H9 (cell line): Measurements from ENCODE around the gene GPATCH1. TPM values are rescaled to one million over a fixed set of nuclear protein-coding genes. Genes with fewer than 3 reads are reported as not detected.

Experiments
- DNase-seq: peaks from one replicate; pipeline ENCODE4 v3.0.0-alpha.2; 2017
- H2AFZ ChIP-seq: one replicate; pipeline ENCODE4 v1.6.1; 2013; ENCODE audit warnings: mild to moderate bottlenecking, low read length, control low read depth, moderate library complexity
- H2AK5ac ChIP-seq: 2 replicates; pipeline ENCODE4 v1.6.1; 2013; ENCODE audit warnings: low read length, control low read depth, mixed read lengths; ENCODE audit not compliant: insufficient read length
- H2BK120ac ChIP-seq: one replicate; pipeline ENCODE4 v1.6.1; 2013; ENCODE audit warnings: low read depth, mild to moderate bottlenecking, low read length, control low read depth, inconsistent platforms; ENCODE audit not compliant: poor library complexity, severe bottlenecking
- H2BK12ac ChIP-seq: 2 replicates; pipeline ENCODE4 v1.6.1; 2013; ENCODE audit warnings: low read length, control low read depth, mixed read lengths, low read depth; ENCODE audit not compliant: insufficient read length
- H2BK15ac ChIP-seq: 2 replicates; pipeline ENCODE4 v1.6.1; 2013; ENCODE audit warnings: low read depth, low read length, control low read depth
- H2BK20ac ChIP-seq: one replicate; pipeline ENCODE4 v1.6.1; 2013; ENCODE audit warnings: low read depth, mild to moderate bottlenecking, low read length, control low read depth, inconsistent platforms; ENCODE audit not compliant: poor library complexity, severe bottlenecking
- H2BK5ac ChIP-seq: 2 replicates; pipeline ENCODE4 v1.6.1; 2013; ENCODE audit warnings: low read length, control low read depth, mixed read lengths; ENCODE audit not compliant: insufficient read length
- H3K14ac ChIP-seq: 2 replicates; pipeline ENCODE4 v1.6.1; 2013; ENCODE audit warnings: low read length, control low read depth; ENCODE audit not compliant: insufficient read depth
- H3K18ac ChIP-seq: 2 replicates; pipeline ENCODE4 v1.6.1; 2013; ENCODE audit warnings: low read depth, mild to moderate bottlenecking, mixed read lengths, low read length, control low read depth; ENCODE audit not compliant: insufficient read length
- H3K23ac ChIP-seq: 2 replicates; pipeline ENCODE4 v1.6.1; 2013; ENCODE audit warnings: low read length, control low read depth, mixed read lengths, low read depth; ENCODE audit not compliant: insufficient read length
- H3K23me2 ChIP-seq: 2 replicates; pipeline ENCODE4 v1.6.1; 2013; ENCODE audit warnings: low read depth, mild to moderate bottlenecking, mixed read lengths, low read length, control low read depth; ENCODE audit not compliant: insufficient read length, poor library complexity, severe bottlenecking
- H3K27ac ChIP-seq: 2 replicates; pipeline ENCODE4 v1.5.1; 2013; ENCODE audit warnings: low read length, control low read depth, mixed read lengths, low read depth; ENCODE audit not compliant: insufficient read length
- H3K27me3 ChIP-seq: 2 replicates; pipeline ENCODE4 v1.6.1; 2013; ENCODE audit warnings: low read length, control low read depth, inconsistent platforms; ENCODE audit not compliant: insufficient read depth
- H3K4ac ChIP-seq: 2 replicates; pipeline ENCODE4 v1.6.1; 2013; ENCODE audit warnings: low read depth, mild to moderate bottlenecking, control low read depth, inconsistent platforms, low read length, moderate library complexity
- H3K4me1 ChIP-seq: 2 replicates; pipeline ENCODE4 v1.6.1; 2013; ENCODE audit warnings: low read length, control low read depth, inconsistent platforms; ENCODE audit not compliant: insufficient read depth
- H3K4me2 ChIP-seq: 2 replicates; pipeline ENCODE4 v1.6.1; 2013; ENCODE audit warnings: low read length, control low read depth, mixed read lengths; ENCODE audit not compliant: insufficient read length, insufficient read depth
- H3K56ac ChIP-seq: 2 replicates; pipeline ENCODE4 v1.6.1; 2013; ENCODE audit warnings: low read depth, mild to moderate bottlenecking, mixed read lengths, low read length, control low read depth; ENCODE audit not compliant: insufficient read length
- H3K79me1 ChIP-seq: 2 replicates; pipeline ENCODE4 v1.6.1; 2013; ENCODE audit warnings: low read depth, mild to moderate bottlenecking, moderate library complexity, low read length, control low read depth, inconsistent platforms; ENCODE audit not compliant: insufficient read depth, poor library complexity, severe bottlenecking
- H3K79me2 ChIP-seq: 2 replicates; pipeline ENCODE4 v1.6.1; 2013; ENCODE audit warnings: low read length, control low read depth, inconsistent platforms; ENCODE audit not compliant: insufficient read depth
- H3K9ac ChIP-seq: 2 replicates; pipeline ENCODE4 v1.6.1; 2013; ENCODE audit warnings: low read length, control low read depth, mixed read lengths; ENCODE audit not compliant: insufficient read length; ENCODE audit errors: extremely low read depth
- H3K9me3 ChIP-seq: one replicate; pipeline ENCODE4 v1.6.1; 2013; ENCODE audit warnings: low read depth, low read length, inconsistent platforms; ENCODE audit not compliant: control insufficient read depth
- H3T11ph ChIP-seq: one replicate; pipeline ENCODE4 v1.6.1; 2013; ENCODE audit warnings: mild to moderate bottlenecking, low read length, control low read depth, inconsistent platforms
- H4K20me1 ChIP-seq: one replicate; pipeline ENCODE4 v1.6.1; 2013; ENCODE audit not compliant: control insufficient read depth, insufficient read length, insufficient read depth
- H4K5ac ChIP-seq: 2 replicates; pipeline ENCODE4 v1.6.1; 2013; ENCODE audit warnings: low read depth, mild to moderate bottlenecking, mixed read lengths, low read length, control low read depth; ENCODE audit not compliant: insufficient read length
- H4K8ac ChIP-seq: replicated peaks from 2 replicates; pipeline ENCODE4 v1.6.1; 2013; ENCODE audit warnings: low read length, control low read depth, mixed read lengths, low read depth; ENCODE audit not compliant: insufficient read length
- H4K91ac ChIP-seq: 2 replicates; pipeline ENCODE4 v1.6.1; 2013; ENCODE audit warnings: low read depth, mild to moderate bottlenecking, moderate library complexity, mixed read lengths, low read length, control low read depth; ENCODE audit not compliant: insufficient read length
- H3K27ac Mint-ChIP-seq, 3 experiments: 2 replicates in 2 of 3; 3 replicates in 1 of 3; pipeline ENCODE4 v1.8.0; 2020 to 2021; ENCODE audit warnings: mixed read lengths in 3 of 3, mild to moderate bottlenecking in 1 of 3, moderate library complexity in 1 of 3
- H3K27me3 Mint-ChIP-seq: 2 replicates; pipeline ENCODE4 v1.8.0; 2021; ENCODE audit warnings: low read depth, mild to moderate bottlenecking, moderate library complexity, mixed read lengths
- H3K36me3 Mint-ChIP-seq, 3 experiments: 2 replicates in 2 of 3; 3 replicates in 1 of 3; pipeline ENCODE4 v1.8.0; 2020 to 2021; ENCODE audit warnings: low read depth in 3 of 3, mixed read lengths in 3 of 3; ENCODE audit not compliant: insufficient read depth in 1 of 3
- H3K4me1 Mint-ChIP-seq, 2 experiments: 2 replicates each; pipeline ENCODE4 v1.8.0; 2020; ENCODE audit warnings: mixed read lengths in 2 of 2
- H3K4me3 Mint-ChIP-seq, 2 experiments: 2 replicates in 1 of 2; 3 replicates in 1 of 2; pipeline ENCODE4 v1.8.0; 2020 to 2021; ENCODE audit warnings: mild to moderate bottlenecking in 2 of 2, mixed read lengths in 2 of 2, moderate library complexity in 1 of 2
- H3K9me3 Mint-ChIP-seq, 2 experiments: 2 replicates in 1 of 2; 3 replicates in 1 of 2; pipeline ENCODE4 v1.8.0; 2020; ENCODE audit warnings: mild to moderate bottlenecking in 2 of 2, mixed read lengths in 2 of 2, moderate library complexity in 1 of 2
- CTCF ChIP-seq: fragments of 200-600 bp; sonication (generic); conservative IDR thresholded peaks from 3 replicates; pipeline ENCODE4 v1.8.0; 2021; ENCODE audit warnings: antibody characterized with exemption, mild to moderate bottlenecking
- WGBS: extraction: QIAGEN DNeasy Blood & Tissue Kit; methylation state at CpG from one replicate; pipeline ENCODE4 v1.1.7; 2013; ENCODE audit warnings: missing lambda C conversion rate, low lambda C conversion rate, mixed read lengths; ENCODE audit not compliant: insufficient read length; ENCODE audit errors: extremely low coverage; 5-methylcytosine and 5-hydroxymethylcytosine counted together
- total RNA-seq: library from RNA; stranded (reverse); gene quantifications from 2 replicates; pipeline ENCODE4 v1.2.1, GENCODE V29; 2021

Gene GPATCH1
- total RNA-seq, 1 experiment from 2014 or later: 11.7 TPM

- H3K36me3 Mint-ChIP-seq: peaks cover 7 to 44% (median 32%) of the 10 kb centered on the region in 3 experiments; a peak in 6 of 7 replicates
- WGBS: no CpG with 5 or more reads among the region's 6 CpGs
- no peaks in the 10 kb centered on the region for H3K79me2 ChIP-seq
Measured at GRCh38 chr19:33129901-33130300, 48.9 kb downstream of the GPATCH1 start.

More at GRCh38 chr19:33129901-33130300, 48.9 kb downstream of the GPATCH1 start:
- no peak overlapping the region for H2BK5ac ChIP-seq
- no peak overlapping the region for H3T11ph ChIP-seq
- no peak for DNase-seq
- no peak overlapping the region for H2BK120ac ChIP-seq
- no peak overlapping the region for H3K27ac ChIP-seq
- H2AK5ac ChIP-seq: no peak overlapping the region
- H3K4me2 ChIP-seq: no peak overlapping the region
- H3K4ac ChIP-seq: no peak overlapping the region
- no peak overlapping the region for H2AFZ ChIP-seq
- H4K5ac ChIP-seq: no peak overlapping the region
- H3K56ac ChIP-seq: no peak overlapping the region
- no peak for TF ChIP-seq CTCF
- Mint-ChIP-seq H3K4me1 (peaks cover 5 to 12% of the 10 kb centered on the region in 2 experiments; a peak in 3 of 4 replicates), H3K9me3 (no peaks in the 10 kb centered on the region), H3K27me3 (no peaks in the 10 kb centered on the region), H3K4me3 (no peak overlapping the region), H3K27ac (peak overlapping the region in 1 of 3 experiments; percentile 82; a peak in 3 of 7 replicates)
- H3K9ac ChIP-seq: no peak overlapping the region
- no peak overlapping the region for H2BK20ac ChIP-seq
- H3K18ac ChIP-seq: no peak overlapping the region
- H3K14ac ChIP-seq: no peak overlapping the region
- H3K23ac ChIP-seq: no peak overlapping the region
- H3K4me1 ChIP-seq: no peaks in the 10 kb centered on the region
- no peaks in the 10 kb centered on the region for H3K9me3 ChIP-seq
- no peak overlapping the region for H2BK15ac ChIP-seq
- no peak overlapping the region for H4K91ac ChIP-seq
- no peaks in the 10 kb centered on the region for H3K79me1 ChIP-seq
- no peak overlapping the region for H2BK12ac ChIP-seq
- H3K23me2 ChIP-seq: no peaks in the 10 kb centered on the region
- H4K20me1 ChIP-seq: no peaks in the 10 kb centered on the region
- no peak overlapping the region for H4K8ac ChIP-seq
- H3K27me3 ChIP-seq: no peaks in the 10 kb centered on the region
